ENCODE data around the gene GRIN2A. TPM values are rescaled to one million over a fixed set of nuclear protein-coding genes. Genes with fewer than 3 reads are reported as not detected.

GRIN2A gene
- total and polyA plus RNA-seq, 3 donors from 2014 or later, result 7.0 to 20.3 (median 10.4) TPM

DNA sequence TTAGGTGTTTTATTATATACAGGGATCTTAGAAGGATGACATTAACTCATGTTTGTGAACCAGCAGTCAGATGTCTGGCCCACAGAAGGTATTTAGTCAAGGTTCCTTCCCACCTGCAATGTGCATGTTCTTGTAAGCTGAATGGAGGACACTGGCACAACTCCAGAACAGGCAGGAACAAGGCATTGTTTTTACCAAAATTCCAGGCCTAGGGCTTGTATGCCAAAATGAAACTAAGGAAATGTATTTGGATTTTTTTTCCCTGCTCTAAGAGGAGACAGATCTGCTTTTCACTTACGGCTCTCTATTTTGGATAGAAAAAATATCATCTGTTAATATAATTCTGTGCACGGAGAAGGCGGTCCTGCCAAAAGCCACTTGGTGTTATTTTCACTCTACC is 312.5 kb downstream of the GRIN2A start:
- no peak for DNase-seq
- TF ChIP-seq CTCF (IDR thresholded peaks at IDR 0.05) (no peak), POLR2A (IDR thresholded peaks at IDR 0.05) (no peak)
- H3K9me3 ChIP-seq, result no peaks in the 10 kb centered on the region
- intact Hi-C loops (cut with DNase I; ENCODE audit: low total_unique reads), result no loop called here
- no peaks in the 10 kb centered on the region for H3K27me3 ChIP-seq
- no peak overlapping the region for H3K27ac ChIP-seq
- H3K36me3 ChIP-seq (ENCODE audit: low read depth, missing control alignments), result no peaks in the 10 kb centered on the region
- H3K4me3 ChIP-seq, result no peak overlapping the region
- WGBS, 2 donors, result 83 to 94% methylated on average over 3 of the region's 3 CpGs
- H3K4me1 ChIP-seq, result no peaks in the 10 kb centered on the region

- WGBS, 2 donors, result 74 to 90% methylated on average over 2 of the region's 2 CpGs
- H3K27ac ChIP-seq, result no peak overlapping the region
- intact Hi-C loops (cut with DNase I; ENCODE audit: low total_unique reads), result no loop called here
- TF ChIP-seq CTCF (IDR thresholded peaks at IDR 0.05), result no peak
- TF ChIP-seq POLR2A (IDR thresholded peaks at IDR 0.05), result no peak
- no peaks in the 10 kb centered on the region for H3K27me3 ChIP-seq
- H3K9me3 ChIP-seq, result no peaks in the 10 kb centered on the region
- no peak for DNase-seq
- no peaks in the 10 kb centered on the region for H3K4me1 ChIP-seq
- no peak overlapping the region for H3K4me3 ChIP-seq
- H3K36me3 ChIP-seq (ENCODE audit: low read depth, missing control alignments), result no peaks in the 10 kb centered on the region
These were observed 313.6 kb downstream of the GRIN2A start for GRCh38 chr16:9868606-9869149.

GRCh38 chr16:9867176-9867575 is 315.1 kb downstream of the GRIN2A start:
- H3K4me3 ChIP-seq, result no peak overlapping the region
- intact Hi-C loops (cut with DNase I; ENCODE audit: low total_unique reads), result no loop called here
- TF ChIP-seq POLR2A (IDR thresholded peaks at IDR 0.05), result no peak
- no peak for TF ChIP-seq CTCF (IDR thresholded peaks at IDR 0.05)
- no peak for DNase-seq
- WGBS, 2 donors, result 86 to 91% methylated on average over 1 of the region's 1 CpG
- no peaks in the 10 kb centered on the region for H3K36me3 ChIP-seq (ENCODE audit: low read depth, missing control alignments)
- no peaks in the 10 kb centered on the region for H3K4me1 ChIP-seq
- no peak overlapping the region for H3K27ac ChIP-seq
- H3K9me3 ChIP-seq, result no peaks in the 10 kb centered on the region
- no peaks in the 10 kb centered on the region for H3K27me3 ChIP-seq

- H3K4me1 ChIP-seq, result no peaks in the 10 kb centered on the region
- no peaks in the 10 kb centered on the region for H3K27me3 ChIP-seq
- no peak for DNase-seq
- WGBS, 2 donors, result 75 to 84% methylated on average over 3 of the region's 3 CpGs
- no peaks in the 10 kb centered on the region for H3K9me3 ChIP-seq
- TF ChIP-seq CTCF (IDR thresholded peaks at IDR 0.05), result no peak
- no peak for TF ChIP-seq POLR2A (IDR thresholded peaks at IDR 0.05)
- no peak overlapping the region for H3K27ac ChIP-seq
- H3K4me3 ChIP-seq, result no peak overlapping the region
- H3K36me3 ChIP-seq (ENCODE audit: low read depth, missing control alignments), result no peaks in the 10 kb centered on the region
- intact Hi-C loops (cut with DNase I; ENCODE audit: low total_unique reads), result no loop called here
These were observed 317.8 kb downstream of the GRIN2A start for GRCh38 chr16:9864461-9864860.

GRCh38 chr16:9862327-9862726 is 319.9 kb downstream of the GRIN2A start:
- no peak for DNase-seq
- WGBS, 2 donors, result 82 to 88% methylated on average over 4 of the region's 4 CpGs
- Histone ChIP-seq H3K4me3 (no peak overlapping the region), H3K27me3 (no peaks in the 10 kb centered on the region), H3K36me3 (ENCODE audit: low read depth, missing control alignments) (no peaks in the 10 kb centered on the region), H3K9me3 (no peaks in the 10 kb centered on the region), H3K4me1 (no peaks in the 10 kb centered on the region), H3K27ac (no peak overlapping the region)
- no peak for TF ChIP-seq POLR2A (IDR thresholded peaks at IDR 0.05)
- no peak for TF ChIP-seq CTCF (IDR thresholded peaks at IDR 0.05)
- intact Hi-C loops (cut with DNase I; ENCODE audit: low total_unique reads), result no loop called here
